Neural crest cell (in vitro differentiated cells): ENCODE results near the gene TNPO3. TPM values are rescaled to one million over a fixed set of nuclear protein-coding genes. Genes with fewer than 3 reads are reported as not detected.
A peak's percentile ranks its signal among the peaks of the same experiment; 100 is the strongest.

Source experiments
- DNase-seq: peaks from one replicate; pipeline ENCODE4 v3.0.0; 2021; ENCODE audit warnings: low read depth, mixed read lengths, low spot score
- H3K27ac Mint-ChIP-seq: one replicate; pipeline ENCODE4 v1.8.0; 2021; ENCODE audit warnings: mild to moderate bottlenecking, mixed read lengths; ENCODE audit not compliant: unreplicated experiment
- H3K27me3 Mint-ChIP-seq: 2 replicates; pipeline ENCODE4 v1.8.0; 2021; ENCODE audit warnings: low read depth, mild to moderate bottlenecking, mixed read lengths
- H3K36me3 Mint-ChIP-seq: 2 replicates; pipeline ENCODE4 v1.8.0; 2021; ENCODE audit warnings: low read depth, mild to moderate bottlenecking, mixed read lengths
- H3K4me1 Mint-ChIP-seq: 2 replicates; pipeline ENCODE4 v1.8.0; 2021; ENCODE audit warnings: mixed read lengths
- H3K4me3 Mint-ChIP-seq: one replicate; pipeline ENCODE4 v1.8.0; 2021; ENCODE audit warnings: mild to moderate bottlenecking, mixed read lengths
- H3K9me3 Mint-ChIP-seq: 2 replicates; pipeline ENCODE4 v1.8.0; 2021; ENCODE audit warnings: mixed read lengths
- total RNA-seq: library from RNA; stranded (reverse); gene quantifications from 2 replicates; pipeline ENCODE4 v1.2.1, GENCODE V29; 2021
- TF ChIP-seq, protein P1 (sequence below): fragments of 200-600 bp; sonication (generic); conservative IDR thresholded peaks from 2 replicates; pipeline ENCODE4 v1.5.0; 2021; ENCODE audit warnings: antibody characterized with exemption, mild to moderate bottlenecking

TNPO3 gene
- total RNA-seq, 1 donor from 2014 or later, result 67.5 TPM

DNA sequence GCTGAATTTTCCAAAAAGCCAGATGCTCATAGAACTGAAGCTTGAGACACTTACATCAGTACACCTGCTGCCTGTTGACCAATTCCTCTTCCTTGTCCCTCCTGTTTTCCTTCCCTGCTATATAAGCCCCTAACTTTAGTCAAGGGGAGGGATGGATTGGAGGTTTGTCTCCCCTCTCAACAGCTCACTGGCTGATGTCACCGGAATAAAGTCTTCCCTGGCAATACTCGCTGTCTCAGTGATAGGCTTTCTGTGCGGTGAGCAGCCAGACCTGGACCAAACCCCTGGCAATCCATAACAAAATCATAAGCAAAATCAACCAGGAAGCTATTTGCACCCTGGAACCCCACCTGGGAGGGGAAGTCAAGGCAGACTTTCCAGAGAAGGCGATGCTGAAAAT lies 118.1 kb downstream of the TNPO3 start:
- TF ChIP-seq, protein P1, sequence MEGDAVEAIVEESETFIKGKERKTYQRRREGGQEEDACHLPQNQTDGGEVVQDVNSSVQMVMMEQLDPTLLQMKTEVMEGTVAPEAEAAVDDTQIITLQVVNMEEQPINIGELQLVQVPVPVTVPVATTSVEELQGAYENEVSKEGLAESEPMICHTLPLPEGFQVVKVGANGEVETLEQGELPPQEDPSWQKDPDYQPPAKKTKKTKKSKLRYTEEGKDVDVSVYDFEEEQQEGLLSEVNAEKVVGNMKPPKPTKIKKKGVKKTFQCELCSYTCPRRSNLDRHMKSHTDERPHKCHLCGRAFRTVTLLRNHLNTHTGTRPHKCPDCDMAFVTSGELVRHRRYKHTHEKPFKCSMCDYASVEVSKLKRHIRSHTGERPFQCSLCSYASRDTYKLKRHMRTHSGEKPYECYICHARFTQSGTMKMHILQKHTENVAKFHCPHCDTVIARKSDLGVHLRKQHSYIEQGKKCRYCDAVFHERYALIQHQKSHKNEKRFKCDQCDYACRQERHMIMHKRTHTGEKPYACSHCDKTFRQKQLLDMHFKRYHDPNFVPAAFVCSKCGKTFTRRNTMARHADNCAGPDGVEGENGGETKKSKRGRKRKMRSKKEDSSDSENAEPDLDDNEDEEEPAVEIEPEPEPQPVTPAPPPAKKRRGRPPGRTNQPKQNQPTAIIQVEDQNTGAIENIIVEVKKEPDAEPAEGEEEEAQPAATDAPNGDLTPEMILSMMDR, result no peak
- H3K27me3 Mint-ChIP-seq, result peaks cover 78% of the 10 kb centered on the region
- no peak for DNase-seq
- peaks cover 12% of the 10 kb centered on the region for H3K4me1 Mint-ChIP-seq
- H3K36me3 Mint-ChIP-seq, result peaks cover 2% of the 10 kb centered on the region
- no peak overlapping the region for H3K27ac Mint-ChIP-seq
- no peaks in the 10 kb centered on the region for H3K9me3 Mint-ChIP-seq
- H3K4me3 Mint-ChIP-seq, result peak overlapping the region; percentile 48

DNA sequence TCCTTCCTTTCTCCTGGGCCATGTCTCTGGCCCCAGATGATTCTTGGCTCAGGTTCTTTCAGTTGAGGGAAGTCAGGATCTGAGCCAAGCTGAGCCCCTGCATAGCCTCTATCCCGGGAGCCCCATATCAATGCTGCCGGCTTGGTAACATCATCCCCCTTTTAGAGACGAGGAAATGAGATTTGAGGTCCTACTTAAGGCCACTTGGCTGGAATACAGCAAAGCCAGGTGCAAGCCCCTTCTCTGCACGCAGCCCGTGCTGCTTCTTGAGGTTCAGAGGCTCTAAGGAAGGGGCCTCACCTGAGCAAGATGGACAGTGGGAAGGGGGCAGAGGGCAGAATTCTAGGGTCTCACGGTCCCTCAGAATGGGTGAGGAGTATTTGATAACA lies 119.6 kb downstream of the TNPO3 start:
- H3K9me3 Mint-ChIP-seq, result no peaks in the 10 kb centered on the region
- TF ChIP-seq, protein P1, result no peak
- H3K4me3 Mint-ChIP-seq, result no peak overlapping the region
- peaks cover 64% of the 10 kb centered on the region for H3K27me3 Mint-ChIP-seq
- H3K36me3 Mint-ChIP-seq, result peaks cover 2% of the 10 kb centered on the region
- H3K4me1 Mint-ChIP-seq, result peaks cover 12% of the 10 kb centered on the region
- no peak for DNase-seq
- no peak overlapping the region for H3K27ac Mint-ChIP-seq

DNA sequence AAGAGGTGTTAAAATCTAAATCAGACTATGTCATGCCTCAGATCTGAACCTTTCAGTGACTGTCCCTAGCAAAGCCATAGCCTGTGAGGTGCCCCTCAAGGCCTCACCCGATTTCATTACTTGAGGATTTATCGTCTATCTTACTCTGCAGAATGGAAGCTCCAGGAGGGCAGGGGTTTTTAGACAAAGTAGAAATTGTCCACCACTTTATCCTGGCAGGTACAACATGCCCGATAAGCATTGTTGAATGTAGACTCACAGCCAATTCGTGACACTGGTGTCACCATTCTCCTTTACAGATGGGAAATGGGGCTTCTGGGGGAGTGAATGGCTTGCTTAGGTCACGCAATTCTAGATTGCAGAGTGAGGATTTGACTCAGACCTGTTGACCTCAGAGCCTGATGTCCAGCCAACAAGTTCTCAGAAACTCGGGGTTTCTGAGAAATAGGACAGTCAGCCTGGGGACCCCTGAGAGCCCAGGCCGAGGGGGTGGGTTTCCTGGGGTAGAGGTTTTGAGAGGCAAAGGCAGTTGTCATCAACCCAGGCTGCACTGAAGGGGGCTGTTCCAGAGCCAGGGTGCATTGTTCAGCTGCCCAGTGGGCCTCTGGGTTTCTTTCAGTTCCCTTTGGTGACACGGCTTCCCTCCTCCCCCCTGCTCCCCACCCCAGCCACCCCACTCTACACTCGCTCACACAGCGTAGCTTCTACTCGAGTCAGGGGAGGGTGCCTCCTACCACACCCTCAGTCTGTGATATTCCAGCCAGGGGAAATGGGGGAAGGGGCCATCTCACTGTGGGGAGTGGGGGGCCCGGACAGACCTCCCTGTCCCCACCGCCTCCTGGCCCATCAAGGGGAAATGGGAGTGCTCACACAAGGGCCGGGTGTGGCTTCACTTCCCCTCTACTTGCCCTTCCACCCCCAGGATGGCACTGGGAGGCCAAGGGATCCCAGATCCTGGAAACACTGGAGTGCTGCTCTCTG lies 120.3 kb downstream of the TNPO3 start:
- H3K27me3 Mint-ChIP-seq, result peaks cover 58% of the 10 kb centered on the region
- peaks cover 12% of the 10 kb centered on the region for H3K4me1 Mint-ChIP-seq
- H3K9me3 Mint-ChIP-seq, result no peaks in the 10 kb centered on the region
- DNase-seq, result no peak
- no peak overlapping the region for H3K27ac Mint-ChIP-seq
- peaks cover 2% of the 10 kb centered on the region for H3K36me3 Mint-ChIP-seq
- no peak overlapping the region for H3K4me3 Mint-ChIP-seq
- TF ChIP-seq, protein P1, result no peak

GRCh38 chr7:128933180-128933891 lies 121.6 kb downstream of the TNPO3 start:
- Mint-ChIP-seq H3K27me3 (peaks cover 44% of the 10 kb centered on the region), H3K4me1 (peaks cover 8% of the 10 kb centered on the region), H3K27ac (no peak overlapping the region), H3K36me3 (no peaks in the 10 kb centered on the region), H3K9me3 (no peaks in the 10 kb centered on the region), H3K4me3 (no peak overlapping the region)
- TF ChIP-seq, protein P1, result no peak
- no peak for DNase-seq

DNA sequence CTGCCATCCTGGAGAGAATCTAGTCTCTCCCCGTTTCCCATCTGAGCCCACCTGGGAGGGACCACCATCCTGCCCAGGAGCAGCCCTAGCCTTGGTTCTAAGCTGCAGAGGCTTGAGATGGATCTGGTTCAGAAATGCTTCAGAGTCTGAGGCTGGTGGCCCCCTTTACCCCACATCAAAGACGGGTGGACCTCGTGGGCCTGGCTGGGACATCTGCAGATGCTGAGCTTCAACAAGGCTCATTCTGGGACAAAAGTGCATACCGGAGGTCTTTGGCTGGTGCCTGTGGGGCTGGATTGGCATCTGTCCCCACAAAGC lies 122.1 kb downstream of the TNPO3 start:
- Mint-ChIP-seq H3K27ac (no peak overlapping the region), H3K27me3 (peaks cover 43% of the 10 kb centered on the region), H3K9me3 (no peaks in the 10 kb centered on the region), H3K4me1 (peaks cover 7% of the 10 kb centered on the region), H3K4me3 (no peak overlapping the region), H3K36me3 (no peaks in the 10 kb centered on the region)
- DNase-seq, result no peak
- TF ChIP-seq, protein P1, result no peak
